ENCODE data around the gene MED13L. TPM values are rescaled to one million over a fixed set of nuclear protein-coding genes. Genes with fewer than 3 reads are reported as not detected.

Gene MED13L
- total RNA-seq, 2 experiments from 2014 or later = 40.5 to 41.1 TPM

GRCh38 chr12:116273813-116274550 lies 3.5 kb downstream of the MED13L start:
- Mint-ChIP-seq H3K4me3 (peak overlapping the region; percentile 4), H3K27me3 (no peaks in the 10 kb centered on the region), H3K36me3 (peaks cover 5% of the 10 kb centered on the region), H3K27ac (no peak overlapping the region), H3K4me1 (peaks cover 45% of the 10 kb centered on the region), H3K9me3 (no peaks in the 10 kb centered on the region)
- DNase-seq = no peak

DNA sequence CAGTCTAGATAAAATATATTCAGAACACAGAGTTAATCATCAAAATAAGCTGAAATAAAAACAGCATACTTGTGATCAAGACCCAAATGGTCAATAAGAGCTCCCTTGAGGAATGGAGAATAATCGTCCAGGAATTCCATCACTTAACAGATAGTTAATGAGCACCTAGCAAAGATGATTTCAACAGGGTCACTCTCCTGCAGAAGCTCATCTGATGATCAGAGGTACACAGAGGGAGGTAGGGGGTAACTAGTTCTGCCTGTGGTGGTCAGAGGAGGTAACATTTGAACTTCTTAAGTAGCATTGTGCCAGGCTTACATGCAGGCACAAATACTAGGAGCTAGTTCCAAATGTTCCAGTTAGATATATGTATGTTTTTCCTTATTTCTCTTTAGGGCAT lies 9.5 kb downstream of the MED13L start:
- Mint-ChIP-seq H3K27me3 (no peaks in the 10 kb centered on the region), H3K36me3 (peaks cover 5% of the 10 kb centered on the region), H3K9me3 (no peaks in the 10 kb centered on the region), H3K4me1 (peaks cover 34% of the 10 kb centered on the region), H3K27ac (no peak overlapping the region), H3K4me3 (no peak overlapping the region)
- no peak for DNase-seq

- Mint-ChIP-seq H3K36me3 (peaks cover 5% of the 10 kb centered on the region), H3K27ac (no peak overlapping the region), H3K27me3 (no peaks in the 10 kb centered on the region), H3K4me3 (no peak overlapping the region), H3K4me1 (peaks cover 33% of the 10 kb centered on the region), H3K9me3 (no peaks in the 10 kb centered on the region)
- no peak for DNase-seq
These were observed 10.7 kb downstream of the MED13L start for GRCh38 chr12:116266631-116267349.

DNA sequence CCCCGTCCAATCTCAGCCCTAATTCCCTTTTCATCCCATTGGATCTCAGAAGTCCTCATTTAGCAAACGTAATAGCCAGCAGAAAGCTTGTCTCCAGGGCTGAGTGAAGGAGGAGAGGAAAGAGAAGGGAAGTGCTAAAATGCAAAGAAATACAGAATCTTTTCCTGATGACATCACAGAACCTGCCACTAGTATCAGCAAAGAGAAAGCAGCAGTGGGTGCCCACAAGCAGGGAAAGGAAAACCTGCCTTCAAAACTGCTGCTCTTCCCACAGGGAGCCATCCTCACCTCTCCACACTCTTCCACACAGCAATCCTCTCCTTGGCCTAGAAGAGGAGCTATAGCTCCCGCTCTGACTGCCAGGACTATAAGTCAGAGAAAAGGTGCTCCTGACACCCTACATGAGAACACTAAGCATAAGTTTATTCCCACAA lies 11.3 kb downstream of the MED13L start:
- Mint-ChIP-seq H3K9me3 (no peaks in the 10 kb centered on the region), H3K36me3 (peaks cover 2% of the 10 kb centered on the region), H3K27me3 (no peaks in the 10 kb centered on the region), H3K4me3 (no peak overlapping the region), H3K27ac (no peak overlapping the region), H3K4me1 (peaks cover 34% of the 10 kb centered on the region)
- no peak for DNase-seq

DNA sequence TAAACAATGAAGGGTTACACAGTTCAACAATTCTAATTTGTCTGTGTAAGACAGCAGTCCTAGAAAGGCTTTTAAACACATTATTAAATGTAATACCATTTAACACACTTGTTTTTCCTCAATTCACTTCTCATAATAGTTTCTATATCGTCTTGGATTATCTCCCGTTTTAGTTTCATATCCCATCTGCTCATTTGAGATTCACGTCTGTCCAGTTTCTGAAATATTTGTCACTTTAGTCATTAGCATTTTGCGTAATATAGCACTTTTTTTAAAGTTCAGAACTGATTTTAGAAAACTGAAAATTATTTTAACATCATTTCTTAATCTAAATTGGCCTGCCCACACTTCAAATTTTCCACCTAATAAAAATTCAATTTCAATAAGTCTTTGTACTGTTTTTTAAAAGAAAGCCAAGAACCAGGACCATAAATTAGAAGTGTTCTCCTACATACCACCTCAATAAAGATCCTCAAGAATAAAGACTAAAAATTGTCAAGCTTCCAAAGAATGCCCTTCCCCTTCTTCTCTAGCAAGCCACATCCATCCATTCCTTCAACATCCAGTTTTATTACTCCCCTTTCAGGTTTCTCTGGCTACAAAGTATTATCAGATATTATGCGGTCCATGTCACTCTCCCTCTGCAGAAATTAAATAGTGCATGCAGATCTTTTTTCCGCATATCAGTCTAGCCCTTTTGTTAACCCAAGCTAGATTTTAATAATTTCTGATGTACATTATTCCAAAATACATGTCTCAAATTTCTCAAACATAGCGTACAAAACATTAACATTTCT lies 11.9 kb downstream of the MED13L start:
- no peak for DNase-seq
- H3K4me3 Mint-ChIP-seq = no peak overlapping the region
- H3K4me1 Mint-ChIP-seq = peaks cover 40% of the 10 kb centered on the region
- H3K27ac Mint-ChIP-seq = no peak overlapping the region
- no peaks in the 10 kb centered on the region for H3K27me3 Mint-ChIP-seq
- peaks cover 2% of the 10 kb centered on the region for H3K36me3 Mint-ChIP-seq
- H3K9me3 Mint-ChIP-seq = no peaks in the 10 kb centered on the region

DNA sequence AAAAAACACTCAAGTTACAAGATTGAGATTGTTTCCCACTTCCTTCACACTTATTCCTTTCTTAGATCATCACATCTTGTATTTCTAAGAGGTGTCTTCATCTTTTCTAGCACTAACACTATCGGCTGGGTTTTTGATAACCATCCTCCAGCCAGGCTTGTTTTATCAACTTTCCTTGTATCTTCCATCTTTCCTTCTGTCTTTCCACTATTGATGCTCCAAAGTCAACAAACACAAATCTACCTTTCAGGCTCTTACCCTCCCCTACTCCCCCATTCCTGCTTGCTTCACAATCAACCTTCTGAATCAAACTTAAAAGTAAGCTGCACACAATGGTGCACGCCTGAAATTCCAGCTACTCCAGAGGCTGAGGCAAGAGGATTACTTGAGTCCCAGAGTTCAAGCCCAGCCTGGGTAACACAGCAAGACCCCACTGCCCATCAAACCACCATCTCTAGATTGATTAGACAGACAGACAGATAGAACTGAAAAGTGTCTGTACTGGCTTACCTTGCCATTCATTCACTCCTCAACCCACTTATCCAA lies 12.9 kb downstream of the MED13L start:
- DNase-seq = no peak
- Mint-ChIP-seq H3K27ac (no peak overlapping the region), H3K36me3 (peaks cover 4% of the 10 kb centered on the region), H3K9me3 (peaks cover 1% of the 10 kb centered on the region), H3K4me3 (no peak overlapping the region), H3K4me1 (peaks cover 43% of the 10 kb centered on the region), H3K27me3 (no peaks in the 10 kb centered on the region)

DNA sequence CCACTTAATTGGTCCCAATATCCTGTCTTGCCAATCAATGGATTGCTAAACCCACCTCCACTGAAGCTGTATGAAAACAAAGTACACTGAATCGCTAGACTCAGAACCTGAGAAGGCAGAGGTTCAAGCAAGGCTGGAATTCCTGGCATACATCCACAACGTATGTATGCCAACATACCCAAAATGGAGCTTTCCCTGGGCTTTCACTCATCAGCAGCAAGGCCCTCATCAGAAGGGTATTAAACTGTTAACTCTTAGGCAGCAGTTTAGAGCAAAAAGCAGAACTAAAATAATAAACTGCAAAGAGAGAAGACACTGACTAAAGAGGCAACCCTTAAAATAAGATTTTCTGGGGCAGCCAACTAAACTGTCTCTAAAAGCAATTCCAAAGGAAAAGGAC lies 13.6 kb downstream of the MED13L start:
- Mint-ChIP-seq H3K27ac (no peak overlapping the region), H3K4me3 (no peak overlapping the region), H3K27me3 (no peaks in the 10 kb centered on the region), H3K4me1 (peaks cover 42% of the 10 kb centered on the region), H3K9me3 (peaks cover 1% of the 10 kb centered on the region), H3K36me3 (peaks cover 4% of the 10 kb centered on the region)
- no peak for DNase-seq

GRCh38 chr12:116263431-116263830 lies 14.1 kb downstream of the MED13L start:
- Mint-ChIP-seq H3K9me3 (peaks cover 1% of the 10 kb centered on the region), H3K4me1 (peaks cover 44% of the 10 kb centered on the region), H3K36me3 (peaks cover 4% of the 10 kb centered on the region), H3K4me3 (no peak overlapping the region), H3K27ac (no peak overlapping the region), H3K27me3 (no peaks in the 10 kb centered on the region)
- DNase-seq = no peak

DNA sequence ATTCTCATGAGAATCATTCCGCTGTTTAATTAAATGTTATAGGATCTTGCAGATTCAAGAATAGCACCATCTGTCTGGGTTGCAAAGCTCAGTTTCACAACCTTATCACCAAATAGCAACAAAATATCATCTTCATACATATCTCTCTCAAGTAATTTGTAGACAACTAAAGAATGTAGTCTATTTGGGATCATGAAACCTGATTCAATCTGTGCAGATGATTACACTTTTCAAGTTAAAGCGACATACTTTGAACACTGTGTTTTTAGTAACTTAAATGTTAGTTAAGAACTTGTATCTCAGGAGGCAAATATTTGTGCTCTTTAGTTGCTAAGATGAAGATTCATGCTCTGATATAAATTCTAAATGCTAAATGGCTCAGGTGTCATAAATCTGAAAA lies 14.8 kb downstream of the MED13L start:
- no peak for DNase-seq
- Mint-ChIP-seq H3K4me3 (no peak overlapping the region), H3K27ac (no peak overlapping the region), H3K27me3 (no peaks in the 10 kb centered on the region), H3K9me3 (peaks cover 1% of the 10 kb centered on the region), H3K36me3 (peaks cover 4% of the 10 kb centered on the region), H3K4me1 (peaks cover 49% of the 10 kb centered on the region)

- no peak overlapping the region for H3K27ac Mint-ChIP-seq
- H3K4me3 Mint-ChIP-seq = no peak overlapping the region
- peaks cover 1% of the 10 kb centered on the region for H3K9me3 Mint-ChIP-seq
- peaks cover 57% of the 10 kb centered on the region for H3K4me1 Mint-ChIP-seq
- H3K36me3 Mint-ChIP-seq = peaks cover 4% of the 10 kb centered on the region
- no peaks in the 10 kb centered on the region for H3K27me3 Mint-ChIP-seq
- no peak for DNase-seq
These were observed 15.9 kb downstream of the MED13L start for GRCh38 chr12:116261525-116262100.

DNA sequence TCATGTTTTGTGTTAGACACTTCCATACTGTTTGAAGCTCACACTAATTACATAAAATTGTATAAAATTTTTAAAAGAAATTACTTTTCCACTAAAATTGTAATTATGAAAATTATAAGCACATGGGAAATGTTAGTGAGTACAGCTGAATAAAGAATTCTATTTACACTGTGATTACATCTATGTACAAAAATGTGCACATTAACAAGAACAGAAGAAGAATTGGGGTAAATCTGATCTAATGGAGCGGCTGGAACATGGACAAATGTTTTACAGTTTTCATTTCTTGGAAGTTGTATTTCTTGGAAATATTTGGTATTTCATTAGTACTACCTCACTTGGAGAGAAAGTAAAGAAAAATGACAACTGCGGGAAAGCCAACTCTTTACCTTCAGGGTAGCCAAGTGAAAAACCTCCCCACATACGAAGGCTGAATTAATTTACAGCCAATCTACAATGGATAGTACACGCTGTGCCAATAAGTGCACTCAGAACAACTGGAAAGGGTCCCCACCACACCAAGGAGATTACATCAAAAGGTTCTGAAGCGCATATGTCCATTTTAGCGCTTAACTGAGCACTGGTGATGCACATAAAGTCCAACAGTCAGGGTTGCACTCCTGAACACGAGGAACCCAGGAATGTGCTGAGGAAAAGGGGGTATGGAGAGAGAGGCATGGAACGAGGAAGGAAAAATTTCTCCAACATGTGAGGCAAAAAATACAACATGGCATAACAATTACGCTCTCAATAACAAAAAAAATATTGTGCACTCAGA lies 17.5 kb downstream of the MED13L start:
- Mint-ChIP-seq H3K4me3 (no peak overlapping the region), H3K4me1 (peaks cover 62% of the 10 kb centered on the region), H3K36me3 (peaks cover 4% of the 10 kb centered on the region), H3K27ac (no peak overlapping the region), H3K9me3 (peaks cover 1% of the 10 kb centered on the region), H3K27me3 (no peaks in the 10 kb centered on the region)
- no peak for DNase-seq

DNA sequence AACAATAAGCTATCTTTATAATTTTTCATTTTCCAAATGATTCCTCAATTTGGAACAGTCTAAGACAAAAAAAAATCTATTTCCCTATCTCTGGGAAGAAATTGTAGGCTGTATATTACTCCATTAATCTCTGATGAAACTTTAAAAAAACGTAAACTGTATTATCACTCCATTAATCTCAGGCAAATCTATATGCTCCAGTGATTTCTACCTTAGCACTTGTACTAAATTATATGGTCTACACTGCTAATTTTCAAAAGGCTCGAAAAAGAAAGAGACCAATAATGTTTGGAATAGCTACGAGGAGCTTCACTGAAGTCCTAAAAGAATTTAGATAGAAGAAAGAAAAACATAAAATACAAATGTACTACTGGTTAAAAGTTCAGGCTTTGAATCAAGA lies 19.7 kb downstream of the MED13L start:
- no peak overlapping the region for H3K27ac Mint-ChIP-seq
- H3K27me3 Mint-ChIP-seq = no peaks in the 10 kb centered on the region
- H3K9me3 Mint-ChIP-seq = peaks cover 5% of the 10 kb centered on the region
- peaks cover 9% of the 10 kb centered on the region for H3K36me3 Mint-ChIP-seq
- peaks cover 56% of the 10 kb centered on the region for H3K4me1 Mint-ChIP-seq
- no peak overlapping the region for H3K4me3 Mint-ChIP-seq
- no peak for DNase-seq

- Mint-ChIP-seq H3K4me1 (peaks cover 53% of the 10 kb centered on the region), H3K27me3 (no peaks in the 10 kb centered on the region), H3K36me3 (peaks cover 13% of the 10 kb centered on the region), H3K9me3 (peaks cover 10% of the 10 kb centered on the region), H3K4me3 (no peak overlapping the region), H3K27ac (no peak overlapping the region)
- no peak for DNase-seq
These were observed 20.3 kb downstream of the MED13L start for GRCh38 chr12:116257215-116257614.

DNA sequence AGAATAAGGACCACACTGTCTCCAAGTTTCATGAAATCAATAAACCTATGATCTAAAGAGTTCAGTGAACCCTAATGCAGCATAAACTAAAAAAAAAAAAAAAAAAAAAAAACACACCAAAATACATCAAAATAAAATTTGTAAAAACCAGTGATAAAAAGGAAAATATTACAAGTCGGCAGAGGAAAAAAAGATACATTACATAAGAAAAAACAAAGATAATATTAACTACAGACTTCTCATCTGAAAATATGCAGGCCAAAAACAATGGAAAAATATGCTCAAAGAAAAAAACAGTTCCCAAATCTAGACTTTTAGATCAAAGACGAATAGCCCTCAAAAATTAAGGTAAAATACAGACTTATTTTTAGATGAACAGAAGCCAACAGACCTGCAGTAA lies 27.6 kb downstream of the MED13L start:
- no peaks in the 10 kb centered on the region for H3K27me3 Mint-ChIP-seq
- DNase-seq = no peak
- peaks cover 25% of the 10 kb centered on the region for H3K36me3 Mint-ChIP-seq
- peaks cover 53% of the 10 kb centered on the region for H3K4me1 Mint-ChIP-seq
- no peak overlapping the region for H3K4me3 Mint-ChIP-seq
- no peak overlapping the region for H3K27ac Mint-ChIP-seq
- peaks cover 26% of the 10 kb centered on the region for H3K9me3 Mint-ChIP-seq
